T-cell (primary cell): ENCODE data around the gene CEP85L. TPM values are rescaled to one million over a fixed set of nuclear protein-coding genes. Genes with fewer than 3 reads are reported as not detected.

Experiments used
- ATAC-seq, 4 experiments: fragments of 200-7000 bp in 3 of 4; fragments of 150-1000 bp in 1 of 4; cut with Tn5 transposase; replicated peaks in 1 of 4; 1 replicate in 3 of 4; 2 replicates in 1 of 4; pipeline ENCODE4 v1.10.0; 2021; ENCODE audit warnings: moderate library complexity in 3 of 4, mild to moderate bottlenecking in 2 of 4, moderate number of reproducible peaks in 1 of 4
- CTCF ChIA-PET, 2 donors: fragments of 300-600 bp; sonication (Branson Sonifier 250); formaldehyde crosslinking; loops; one replicate each; lab custom pipeline; 2022; ENCODE audit warnings: antibody characterized with exemption in 2 of 2; lab: Charles Lee
- POLR2A ChIA-PET, 2 donors: fragments of 300-600 bp; sonication (Branson Sonifier 250); formaldehyde crosslinking; loops; one replicate each; lab custom pipeline; 2022; ENCODE audit warnings: antibody characterized with exemption in 2 of 2; lab: Charles Lee
- DNase-seq, 35 experiments: peaks; one replicate each; pipeline versions ENCODE4 v3.0.0 to v3.0.0-alpha.2; 2013 to 2023
- H3K27ac ChIP-seq: one replicate; pipeline ENCODE4 v1.5.1; 2013; ENCODE audit warnings: low read length
- H3K27me3 ChIP-seq, 2 experiments: replicated peaks in 1 of 2; 1 replicate in 1 of 2; 2 replicates in 1 of 2; pipeline versions ENCODE4 v1.6.1 to v1.7.0; 2013; ENCODE audit warnings: low read length in 1 of 2, mixed read lengths in 1 of 2; ENCODE audit not compliant: control insufficient read depth in 2 of 2, insufficient read depth in 2 of 2; ENCODE audit errors: extremely low read depth in 1 of 2
- H3K36me3 ChIP-seq, 2 donors: 1 replicate in 1 of 2; 2 replicates in 1 of 2; pipeline versions ENCODE4 v1.6.1 to v1.7.0; 2013; ENCODE audit warnings: low read length in 1 of 2; ENCODE audit not compliant: control insufficient read depth in 2 of 2, insufficient read depth in 1 of 2; ENCODE audit errors: extremely low read depth in 1 of 2
- H3K4me1 ChIP-seq, 2 experiments: 1 replicate in 1 of 2; 2 replicates in 1 of 2; pipeline versions ENCODE4 v1.6.1 to v1.7.0; 2013; ENCODE audit warnings: low read length in 2 of 2, mixed read lengths in 1 of 2; ENCODE audit not compliant: insufficient read depth in 2 of 2, control insufficient read depth in 1 of 2; ENCODE audit errors: extremely low read depth in 1 of 2
- H3K4me3 ChIP-seq, 2 donors: 1 replicate in 1 of 2; 2 replicates in 1 of 2; pipeline versions ENCODE4 v1.5.1 to v1.7.0; 2013; ENCODE audit warnings: mild to moderate bottlenecking in 2 of 2, low read length in 1 of 2, moderate library complexity in 1 of 2; ENCODE audit not compliant: control insufficient read depth in 1 of 2; ENCODE audit errors: extremely low read depth in 1 of 2
- H3K9me3 ChIP-seq: 2 replicates; pipeline ENCODE4 v1.7.0; 2013
- H3K27ac Mint-ChIP-seq, 2 donors: one replicate each; pipeline ENCODE4 v1.8.0; 2020 to 2021; ENCODE audit warnings: mild to moderate bottlenecking in 2 of 2, mixed read lengths in 2 of 2
- H3K27me3 Mint-ChIP-seq, 2 donors: one replicate each; pipeline ENCODE4 v1.8.0; 2021 to 2022; ENCODE audit warnings: mixed read lengths in 2 of 2
- H3K36me3 Mint-ChIP-seq: one replicate; pipeline ENCODE4 v1.8.0; 2021; ENCODE audit warnings: mixed read lengths
- H3K4me1 Mint-ChIP-seq, 3 donors: one replicate each; pipeline ENCODE4 v1.8.0; 2020 to 2022; ENCODE audit warnings: mixed read lengths in 3 of 3, mild to moderate bottlenecking in 1 of 3
- H3K4me3 Mint-ChIP-seq, 3 donors: one replicate each; pipeline ENCODE4 v1.8.0; 2020 to 2022; ENCODE audit warnings: mild to moderate bottlenecking in 3 of 3, mixed read lengths in 3 of 3, moderate library complexity in 3 of 3
- H3K9me3 Mint-ChIP-seq, 3 donors: one replicate each; pipeline ENCODE4 v1.8.0; 2020 to 2022; ENCODE audit warnings: mixed read lengths in 3 of 3
- WGBS: methylation state at CpG from one replicate; pipeline ENCODE4 v1.1.5; 2013; ENCODE audit warnings: missing lambda C conversion rate; ENCODE audit not compliant: insufficient coverage; 5-methylcytosine and 5-hydroxymethylcytosine counted together
- total RNA-seq, 35 experiments: library from RNA in 6 of 35; stranded (reverse) in 6 of 35; fragments of 120-200 nt in 1 of 35; gene quantifications; one replicate each; pipeline versions ENCODE4 v1.2.1 to v1.2.4 and lab custom pipeline; 2013 to 2026

CEP85L gene
- total RNA-seq, 5 donors from 2014 or later (not counting 1 experiment from before 2014, with no cell fraction given), result 49.7 to 101 (median 53.5) TPM

DNA sequence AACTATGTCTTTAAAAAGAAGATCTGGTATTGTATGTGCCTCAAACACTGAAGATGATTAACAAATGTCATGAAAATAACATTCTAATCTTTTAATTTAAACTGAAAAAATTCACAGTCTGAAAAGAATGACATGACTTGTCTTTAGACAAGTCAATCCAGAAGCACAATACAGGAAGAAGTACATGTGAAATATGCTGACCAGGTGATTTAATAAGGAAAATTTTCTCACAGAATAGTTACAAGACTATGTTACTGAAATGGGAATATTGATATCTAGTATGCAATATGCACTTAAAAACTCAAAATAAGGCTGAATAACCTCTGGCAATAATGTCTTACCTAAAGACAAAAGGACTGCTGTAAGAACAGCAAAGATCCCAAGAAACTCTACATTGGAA lies 13.1 kb downstream of the CEP85L start:
- H3K36me3 Mint-ChIP-seq, result peaks cover 13% of the 10 kb centered on the region
- peaks cover 0 to 5% (median 0%) of the 10 kb centered on the region in 3 donors for H3K9me3 Mint-ChIP-seq
- H3K27ac Mint-ChIP-seq, result no peak overlapping the region
- peaks cover 0 to 10% of the 10 kb centered on the region in 2 experiments for H3K4me1 ChIP-seq
- no peak for ATAC-seq
- ChIA-PET CTCF (interaction anchor here (0.5 to 0.8 kb wide), 5 partner anchors 12 to 134 kb away, joined by 3 to 8 read pairs (median 4); partner anchors contain the start of gene CEP85L (in 1 of the 2)), POLR2A (interaction anchor here (0.5 to 0.6 kb wide), 4 partner anchors 13 to 235 kb away, joined by 3 to 4 read pairs (median 4); no protein-coding TSS in a partner anchor)
- H3K9me3 ChIP-seq, result no peaks in the 10 kb centered on the region
- no peak for DNase-seq
- H3K4me1 Mint-ChIP-seq, result peaks cover 62 to 77% (median 67%) of the 10 kb centered on the region in 3 donors
- H3K4me3 ChIP-seq, result no peak overlapping the region
- no peaks in the 10 kb centered on the region for H3K36me3 ChIP-seq
- no peaks in the 10 kb centered on the region for H3K27me3 ChIP-seq
- H3K27ac ChIP-seq, result no peak overlapping the region
- H3K27me3 Mint-ChIP-seq, result no peaks in the 10 kb centered on the region
- no peak overlapping the region for H3K4me3 Mint-ChIP-seq

DNA sequence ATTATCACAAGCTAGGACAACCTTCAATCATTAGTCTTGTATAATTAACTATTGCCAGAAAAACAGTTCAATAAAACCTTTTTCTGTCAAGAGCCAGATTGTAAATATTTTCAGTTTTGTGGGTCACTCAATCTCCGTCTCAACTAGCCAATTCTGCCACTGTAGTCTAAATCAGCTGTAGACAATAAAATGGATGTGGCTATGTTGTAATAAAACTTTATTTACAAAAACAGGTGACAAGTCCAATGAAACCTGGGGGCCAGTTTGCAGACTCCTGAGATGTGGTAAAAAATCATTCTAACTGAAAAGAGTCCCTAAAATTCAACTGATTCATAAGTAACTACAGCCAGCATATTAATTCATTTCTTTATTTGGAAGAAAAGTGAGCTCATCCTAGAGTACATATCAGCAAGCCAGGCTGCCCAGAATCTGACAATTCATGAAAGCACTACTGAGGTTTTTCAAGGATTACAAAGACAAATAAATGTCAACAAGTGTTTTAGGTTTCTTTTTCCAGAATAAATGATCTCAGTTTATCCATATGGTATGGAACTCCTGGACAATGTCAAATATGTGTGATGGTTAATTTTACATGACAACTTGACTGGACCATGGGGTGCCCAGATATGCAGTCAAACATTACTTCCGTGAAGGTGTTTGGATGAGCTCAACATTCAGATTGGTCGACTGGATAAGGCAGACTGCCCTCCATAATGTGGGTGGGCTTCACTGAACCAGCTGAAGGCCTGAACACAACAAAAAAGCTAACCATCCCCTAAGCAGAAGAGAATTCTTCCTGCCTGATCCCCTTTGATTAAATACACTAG lies 15.3 kb downstream of the CEP85L start:
- 100% methylated on average over 1 of the region's 3 CpGs for WGBS
- no peaks in the 10 kb centered on the region for H3K27me3 Mint-ChIP-seq
- peak overlapping the region in 1 of 2 donors; percentile 60 for H3K27ac Mint-ChIP-seq
- H3K4me1 Mint-ChIP-seq, result peaks cover 53 to 76% (median 67%) of the 10 kb centered on the region in 3 donors
- Histone ChIP-seq H3K36me3 (no peaks in the 10 kb centered on the region), H3K4me3 (no peak overlapping the region), H3K4me1 (peaks cover 0 to 8% of the 10 kb centered on the region in 2 experiments), H3K27ac (no peak overlapping the region), H3K9me3 (no peaks in the 10 kb centered on the region), H3K27me3 (no peaks in the 10 kb centered on the region)
- H3K36me3 Mint-ChIP-seq, result peaks cover 23% of the 10 kb centered on the region
- CTCF ChIA-PET, result interaction anchor here in 1 of 2 donors (0.6 to 1.1 kb wide), 4 partner anchors 10 to 77 kb away, joined by 3 to 4 read pairs (median 3); no protein-coding TSS in a partner anchor
- DNase-seq (no peak), ATAC-seq (no peak)
- peaks cover 0 to 5% (median 0%) of the 10 kb centered on the region in 3 donors for H3K9me3 Mint-ChIP-seq
- H3K4me3 Mint-ChIP-seq, result no peak overlapping the region
- POLR2A ChIA-PET, result interaction anchor here in 1 of 2 donors (0.8 kb wide), 2 partner anchors 20 to 76 kb away, joined by 3 to 6 read pairs; no protein-coding TSS in a partner anchor

- ATAC-seq, result no peak
- H3K27ac Mint-ChIP-seq, result no peak overlapping the region
Observed at GRCh38 chr6:118632359-118632758, 19.0 kb downstream of the CEP85L start.

DNA sequence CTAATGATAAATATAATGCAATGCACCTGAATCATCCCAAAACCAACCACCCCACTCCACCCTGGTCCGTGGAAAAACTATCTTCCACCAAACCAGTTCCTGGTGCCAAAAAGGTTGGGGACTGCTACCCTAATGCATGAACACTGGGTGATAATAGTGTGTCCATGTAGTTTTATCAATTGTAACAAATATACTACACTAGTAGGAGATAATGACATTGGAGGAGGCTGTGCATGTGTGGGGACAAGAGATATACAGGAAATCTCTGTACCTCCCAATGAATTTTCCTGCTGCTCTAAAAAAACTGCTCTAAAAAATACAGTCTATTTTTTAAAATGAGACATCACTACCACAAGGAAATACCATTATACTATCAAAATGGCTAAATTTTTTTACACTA lies 20.5 kb downstream of the CEP85L start:
- Mint-ChIP-seq H3K27ac (peak overlapping the region in 1 of 2 donors; percentile 34), H3K9me3 (peaks cover 0 to 7% (median 0%) of the 10 kb centered on the region in 3 donors), H3K4me3 (no peak overlapping the region), H3K4me1 (peaks cover 64 to 69% (median 67%) of the 10 kb centered on the region in 3 donors), H3K27me3 (no peaks in the 10 kb centered on the region), H3K36me3 (peaks cover 54% of the 10 kb centered on the region)
- POLR2A ChIA-PET, result no interaction called here
- Histone ChIP-seq H3K4me3 (no peak overlapping the region), H3K9me3 (no peaks in the 10 kb centered on the region), H3K4me1 (no peaks in the 10 kb centered on the region), H3K27ac (no peak overlapping the region), H3K36me3 (peaks cover 2 to 15% of the 10 kb centered on the region in 2 donors), H3K27me3 (no peaks in the 10 kb centered on the region)
- DNase-seq (no peak), ATAC-seq (no peak)
- no CpG with 5 or more reads among the region's 1 CpG for WGBS
- CTCF ChIA-PET, result no interaction called here

More at GRCh38 chr6:118632359-118632758, 19.0 kb downstream of the CEP85L start:
- Histone ChIP-seq H3K27ac (no peak overlapping the region), H3K4me1 (no peaks in the 10 kb centered on the region), H3K27me3 (no peaks in the 10 kb centered on the region), H3K9me3 (no peaks in the 10 kb centered on the region), H3K4me3 (no peak overlapping the region), H3K36me3 (peaks cover 2 to 8% of the 10 kb centered on the region in 2 donors)
- H3K9me3 Mint-ChIP-seq, result peaks cover 0 to 5% (median 0%) of the 10 kb centered on the region in 3 donors
- H3K4me3 Mint-ChIP-seq, result no peak overlapping the region
- ChIA-PET CTCF (interaction anchor here (0.6 to 1.0 kb wide), 3 partner anchors 22 to 148 kb away, joined by 3 read pairs; no protein-coding TSS in a partner anchor), POLR2A (interaction anchor here (0.6 kb wide), 2 partner anchors 78 to 478 kb away, joined by 3 to 4 read pairs; no protein-coding TSS in a partner anchor)
- H3K27me3 Mint-ChIP-seq, result no peaks in the 10 kb centered on the region
- peaks cover 51% of the 10 kb centered on the region for H3K36me3 Mint-ChIP-seq
- peaks cover 55 to 77% (median 66%) of the 10 kb centered on the region in 3 donors for H3K4me1 Mint-ChIP-seq
- WGBS, result no CpG with 5 or more reads among the region's 2 CpGs
- no peak for DNase-seq

- Histone ChIP-seq H3K36me3 (peaks cover 2 to 18% of the 10 kb centered on the region in 2 donors), H3K4me3 (no peak overlapping the region), H3K4me1 (no peaks in the 10 kb centered on the region), H3K27ac (no peak overlapping the region), H3K9me3 (no peaks in the 10 kb centered on the region), H3K27me3 (no peaks in the 10 kb centered on the region)
- Mint-ChIP-seq H3K27ac (peak overlapping the region in 1 of 2 donors; percentile 39), H3K36me3 (peaks cover 57% of the 10 kb centered on the region), H3K4me3 (no peak overlapping the region), H3K9me3 (peaks cover 0 to 7% (median 0%) of the 10 kb centered on the region in 3 donors), H3K4me1 (peaks cover 62 to 67% (median 62%) of the 10 kb centered on the region in 3 donors), H3K27me3 (no peaks in the 10 kb centered on the region)
- CTCF ChIA-PET, result interaction anchor here (0.8 to 0.9 kb wide), 2 partner anchors 12 to 64 kb away, joined by 3 read pairs; no protein-coding TSS in a partner anchor
- WGBS, result no CpG with 5 or more reads among the region's 1 CpG
- POLR2A ChIA-PET, result no interaction called here
- ATAC-seq (no peak), DNase-seq (no peak)
Observed at GRCh38 chr6:118630067-118630466, 21.3 kb downstream of the CEP85L start.

DNA sequence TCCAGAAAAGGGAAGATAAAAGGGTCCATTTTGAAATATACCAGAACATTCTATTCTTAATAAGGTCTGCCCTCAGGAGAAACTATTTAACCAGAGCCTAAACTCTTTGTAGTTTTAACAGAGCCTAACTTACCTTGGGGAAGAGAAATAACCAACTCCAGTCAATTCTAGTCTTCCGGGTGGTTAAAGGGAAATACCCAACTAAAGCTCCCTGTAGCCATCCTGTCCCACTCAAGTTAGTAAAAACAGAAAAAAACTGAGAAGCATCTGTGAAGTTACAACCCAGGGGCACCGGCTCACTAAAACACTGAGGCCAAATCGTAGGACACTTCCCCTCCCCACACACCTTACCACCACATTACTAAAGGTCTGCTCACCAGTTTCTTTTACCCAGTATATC lies 23.7 kb downstream of the CEP85L start:
- ATAC-seq (no peak), DNase-seq (no peak)
- no peak overlapping the region for H3K4me3 ChIP-seq
- Mint-ChIP-seq H3K4me3 (no peak overlapping the region), H3K27ac (peak overlapping the region in 1 of 2 donors; percentile 52), H3K27me3 (no peaks in the 10 kb centered on the region), H3K9me3 (peaks cover 0 to 7% (median 0%) of the 10 kb centered on the region in 3 donors), H3K4me1 (peaks cover 70 to 81% (median 71%) of the 10 kb centered on the region in 3 donors), H3K36me3 (peaks cover 57% of the 10 kb centered on the region)
- ChIA-PET CTCF (interaction anchor here (0.7 to 1.0 kb wide), 2 partner anchors 160 to 1991 kb away, joined by 3 read pairs; no protein-coding TSS in a partner anchor), POLR2A (interaction anchor here in 1 of 2 donors (1.2 kb wide), 1 partner anchor 41 kb away, joined by 3 read pairs; no protein-coding TSS in a partner anchor)
- H3K27me3 ChIP-seq, result no peaks in the 10 kb centered on the region
- H3K36me3 ChIP-seq, result peaks cover 4 to 18% of the 10 kb centered on the region in 2 donors
- H3K4me1 ChIP-seq, result no peaks in the 10 kb centered on the region
- no peak overlapping the region for H3K27ac ChIP-seq
- no peaks in the 10 kb centered on the region for H3K9me3 ChIP-seq
- WGBS, result 92% methylated on average over 2 of the region's 3 CpGs
